NK-92 (cell line): ENCODE data around the gene IFI35.
"Not testable (repeated sequence)": the region's sequence is repeated elsewhere in the genome, so short reads cannot be mapped to it uniquely, and the experiment has no call there.

ENCODE experiments used
- DNase-seq: peaks from one replicate; lab custom pipeline; 2025; ENCODE audit not compliant: unreplicated experiment; lab: John Stamatoyannopoulos, UW

IFI35 gene

GRCh38 chr17:42997390-42997983 lies 9.1 kb upstream of the IFI35 start:
- DNase-seq = no peak

GRCh38 chr17:42997984-42998938 lies 8.3 kb upstream of the IFI35 start, which contains the start of gene RPL27:
Gene RPL27, plus strand, starts transcription at chr17:42998419. Its CDS starts 332 bp downstream, at chr17:42998751.
- peak; percentile 91 for DNase-seq

GRCh38 chr17:42999003-42999525 lies 7.5 kb upstream of the IFI35 start:
- DNase-seq = no peak

GRCh38 chr17:43000894-43001293 lies 5.7 kb upstream of the IFI35 start:
- DNase-seq = not testable (repeated sequence)

- DNase-seq = no peak
These were observed 2.9 kb upstream of the IFI35 start for GRCh38 chr17:43003542-43004172.

GRCh38 chr17:43010667-43011308 lies 4.2 kb downstream of the IFI35 start:
- DNase-seq = no peak

GRCh38 chr17:43011728-43012472 lies 5.3 kb downstream of the IFI35 start:
- DNase-seq = no peak

GRCh38 chr17:43013296-43013695 lies 6.7 kb downstream of the IFI35 start:
- DNase-seq = no peak

- DNase-seq = no peak
These were observed 7.5 kb downstream of the IFI35 start for GRCh38 chr17:43014020-43014648.

GRCh38 chr17:43014649-43015542 lies 8.3 kb downstream of the IFI35 start:
- DNase-seq = no peak

GRCh38 chr17:43015579-43015978 lies 9.0 kb downstream of the IFI35 start:
- DNase-seq = no peak

- DNase-seq = no peak
These were observed 9.6 kb downstream of the IFI35 start for GRCh38 chr17:43016216-43016615.

- DNase-seq = no peak
These were observed 11.6 kb downstream of the IFI35 start for GRCh38 chr17:43018008-43018853.

GRCh38 chr17:43018932-43019331 lies 12.3 kb downstream of the IFI35 start:
- DNase-seq = no peak

GRCh38 chr17:43019418-43019817 lies 12.8 kb downstream of the IFI35 start:
- DNase-seq = no peak

GRCh38 chr17:43020030-43020621 lies 13.5 kb downstream of the IFI35 start:
- no peak for DNase-seq
